Mesothelial cell of epicardium (in vitro differentiated cells): ENCODE results near the gene PRDM16. TPM values are rescaled to one million over a fixed set of nuclear protein-coding genes. Genes with fewer than 3 reads are reported as not detected.

Experiments used
- DNase-seq, 2 experiments: peaks; one replicate each; pipeline ENCODE4 v3.0.0; 2021; ENCODE audit warnings: low spot score in 2 of 2; ENCODE audit not compliant: unreplicated experiment in 2 of 2
- H3K27ac Mint-ChIP-seq: 2 replicates; pipeline ENCODE4 v1.8.0; 2021; ENCODE audit warnings: mixed read lengths
- H3K27me3 Mint-ChIP-seq: 2 replicates; pipeline ENCODE4 v1.8.0; 2021; ENCODE audit warnings: low read depth, mixed read lengths
- H3K36me3 Mint-ChIP-seq: 2 replicates; pipeline ENCODE4 v1.8.0; 2021; ENCODE audit warnings: mixed read lengths
- H3K4me1 Mint-ChIP-seq: 2 replicates; pipeline ENCODE4 v1.8.0; 2021; ENCODE audit warnings: mixed read lengths
- H3K4me3 Mint-ChIP-seq: 2 replicates; pipeline ENCODE4 v1.8.0; 2021; ENCODE audit warnings: mild to moderate bottlenecking, moderate library complexity, mixed read lengths
- H3K9me3 Mint-ChIP-seq: 2 replicates; pipeline ENCODE4 v1.8.0; 2021; ENCODE audit warnings: mixed read lengths
- CTCF ChIP-seq: fragments of 200-600 bp; sonication (generic); IDR thresholded peaks from one replicate; pipeline ENCODE4 v1.5.0; 2021; ENCODE audit warnings: antibody characterized with exemption; ENCODE audit not compliant: unreplicated experiment
- total RNA-seq: library from RNA; stranded (reverse); gene quantifications from 3 replicates; pipeline ENCODE4 v1.2.1, GENCODE V29; 2021

PRDM16 gene
- total RNA-seq, 1 donor from 2014 or later = 1.4 TPM

GRCh38 chr1:3463408-3463863 lies 394.4 kb downstream of the PRDM16 start:
- Mint-ChIP-seq H3K4me3 (no peak overlapping the region), H3K27ac (no peak overlapping the region), H3K36me3 (no peaks in the 10 kb centered on the region), H3K27me3 (no peaks in the 10 kb centered on the region), H3K4me1 (peaks cover 29% of the 10 kb centered on the region), H3K9me3 (no peaks in the 10 kb centered on the region)
- no peak for DNase-seq
- no peak for TF ChIP-seq CTCF

DNA sequence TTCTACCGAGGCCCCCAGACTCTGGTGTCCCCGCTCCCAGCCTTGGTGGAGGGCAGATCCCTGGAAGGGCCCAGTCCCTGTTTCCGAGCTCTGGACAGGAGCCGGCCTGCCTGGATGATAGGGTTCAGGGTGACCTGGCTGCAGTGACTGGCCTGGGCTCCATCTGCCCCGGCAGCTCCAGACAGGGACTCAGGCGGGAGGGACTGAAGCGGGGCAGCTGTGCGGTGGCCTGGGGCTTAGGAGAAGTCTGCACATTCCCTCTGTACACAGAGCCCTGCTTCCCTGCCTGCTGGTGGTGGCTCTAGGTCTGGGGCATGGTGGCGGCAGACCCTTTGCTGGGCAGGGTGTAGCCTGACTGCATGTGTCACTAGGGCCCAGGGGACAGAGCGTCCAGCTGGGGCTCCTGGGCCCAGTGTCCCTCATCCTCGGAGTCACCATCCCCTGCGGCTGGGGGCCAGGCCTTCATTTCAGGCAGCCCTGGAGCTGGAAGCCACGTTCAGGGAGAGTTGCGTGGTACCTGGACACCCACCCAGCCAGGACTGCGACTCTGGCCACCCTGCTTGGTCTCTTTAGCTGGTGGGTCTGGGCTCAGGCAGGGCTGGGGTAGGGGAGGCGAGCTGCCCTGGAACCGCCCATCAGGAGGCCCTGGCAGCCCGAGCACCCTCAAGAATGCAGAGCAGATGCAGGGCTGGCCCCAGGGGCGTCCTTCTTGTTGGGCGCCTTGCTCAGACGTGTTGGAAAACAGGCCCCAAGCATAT lies 395.1 kb downstream of the PRDM16 start:
- DNase-seq = no peak
- Mint-ChIP-seq H3K4me1 (peaks cover 23% of the 10 kb centered on the region), H3K4me3 (no peak overlapping the region), H3K27ac (no peak overlapping the region), H3K27me3 (no peaks in the 10 kb centered on the region), H3K9me3 (no peaks in the 10 kb centered on the region), H3K36me3 (no peaks in the 10 kb centered on the region)
- no peak for TF ChIP-seq CTCF

DNA sequence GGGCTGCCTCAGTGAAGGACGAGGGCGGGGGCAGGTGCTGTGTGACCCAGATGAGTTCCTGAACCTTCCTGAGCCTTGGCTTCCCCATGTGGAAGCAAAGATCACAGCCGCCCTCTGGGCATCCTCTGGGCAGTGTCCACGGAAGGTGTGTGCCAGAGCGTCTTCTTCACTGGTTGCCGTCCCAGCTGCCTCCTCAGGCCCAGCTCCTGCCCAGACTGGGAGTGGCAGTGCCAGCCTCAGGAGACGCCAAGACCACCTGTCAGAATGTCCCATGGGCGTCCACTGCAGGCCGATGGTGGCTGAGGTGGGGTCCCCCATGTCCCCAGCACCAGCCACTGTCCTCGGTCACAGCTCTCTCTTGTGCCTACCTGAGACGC lies 395.6 kb downstream of the PRDM16 start:
- DNase-seq = no peak
- H3K27ac Mint-ChIP-seq = no peak overlapping the region

DNA sequence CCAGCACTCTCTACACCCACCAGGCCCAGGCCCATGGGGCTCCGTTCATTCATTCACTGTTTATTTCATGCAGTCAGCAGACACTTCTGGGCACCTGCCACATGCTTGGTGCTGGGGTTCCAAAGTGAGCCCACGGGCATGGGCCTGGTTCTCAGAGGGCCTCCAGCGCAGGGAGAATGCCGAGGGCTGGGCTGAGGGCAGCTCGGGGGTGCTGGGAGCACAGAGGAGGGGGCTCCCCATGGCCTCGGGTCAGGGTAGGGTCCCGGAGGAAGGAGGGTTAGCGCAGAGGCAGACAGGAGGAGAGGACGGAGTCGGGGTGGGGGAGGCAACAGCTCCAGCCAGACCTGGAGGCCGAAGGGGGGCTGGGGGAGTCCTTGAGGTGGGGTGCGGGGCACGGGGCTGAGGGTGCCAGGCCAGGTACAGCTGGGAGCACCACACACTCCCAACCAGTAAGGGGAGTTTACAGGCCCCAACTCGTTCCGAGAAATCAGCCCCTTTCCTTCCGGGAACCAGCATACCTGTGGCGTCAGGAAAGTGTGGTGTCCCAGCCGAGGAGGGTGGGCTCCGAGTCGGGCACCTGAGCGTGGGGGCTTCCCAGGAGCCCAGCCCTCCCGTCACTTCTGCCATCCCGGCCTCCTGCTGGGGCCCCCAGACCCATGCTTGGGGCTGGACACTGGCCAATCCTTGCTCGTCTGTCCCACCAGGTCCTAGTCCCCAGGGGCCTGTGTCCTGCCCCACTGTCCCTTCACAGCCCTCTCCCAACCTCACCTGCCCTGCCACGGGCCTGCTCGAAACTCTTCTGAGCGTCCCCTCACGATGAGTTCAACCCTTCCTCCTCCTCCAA lies 396.3 kb downstream of the PRDM16 start:
- no peaks in the 10 kb centered on the region for H3K9me3 Mint-ChIP-seq
- H3K36me3 Mint-ChIP-seq = no peaks in the 10 kb centered on the region
- peaks cover 13% of the 10 kb centered on the region for H3K4me1 Mint-ChIP-seq
- no peak for DNase-seq
- H3K27me3 Mint-ChIP-seq = no peaks in the 10 kb centered on the region
- H3K27ac Mint-ChIP-seq = no peak overlapping the region
- no peak overlapping the region for H3K4me3 Mint-ChIP-seq
- TF ChIP-seq CTCF = no peak

More for the DNA sequence above, 395.6 kb downstream of the PRDM16 start:
- peaks cover 17% of the 10 kb centered on the region for H3K4me1 Mint-ChIP-seq
- no peaks in the 10 kb centered on the region for H3K9me3 Mint-ChIP-seq
- no peak for TF ChIP-seq CTCF
- H3K36me3 Mint-ChIP-seq = no peaks in the 10 kb centered on the region
- no peaks in the 10 kb centered on the region for H3K27me3 Mint-ChIP-seq
- no peak overlapping the region for H3K4me3 Mint-ChIP-seq

DNA sequence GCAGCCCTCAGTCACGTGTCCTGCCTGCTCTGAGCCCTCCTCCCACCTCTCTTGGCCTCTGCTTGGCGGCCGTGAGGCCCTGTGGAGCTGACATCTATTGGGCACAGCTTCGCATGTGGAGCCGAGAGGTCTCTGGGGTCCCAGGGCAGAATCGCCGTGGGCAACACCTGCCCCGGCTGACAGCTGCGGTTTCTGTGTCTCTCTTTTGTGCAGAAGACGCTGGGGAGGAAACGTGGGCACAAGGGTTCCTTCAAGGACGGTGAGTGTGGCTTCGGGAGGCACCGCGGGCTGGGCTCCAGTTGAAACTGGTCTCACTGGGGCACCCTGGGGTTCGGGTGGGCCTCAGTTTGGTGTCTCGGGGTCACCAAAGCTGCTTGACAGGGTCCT lies 396.9 kb downstream of the PRDM16 start:
- no peak for DNase-seq
- Mint-ChIP-seq H3K27ac (no peak overlapping the region), H3K27me3 (no peaks in the 10 kb centered on the region), H3K4me3 (no peak overlapping the region), H3K4me1 (peaks cover 13% of the 10 kb centered on the region), H3K9me3 (no peaks in the 10 kb centered on the region), H3K36me3 (no peaks in the 10 kb centered on the region)
- TF ChIP-seq CTCF = no peak
